Stimulated activated CD4-positive, alpha-beta T cell treated with anti-CD3 and anti-CD28 coated beads, Interleukin-2, amount 100 ng/mL, for 4 hours (primary cell): ENCODE data around the gene MAPKAPK2.
A peak's percentile ranks its signal among the peaks of the same experiment; 100 is the strongest.
"Not testable (repeated sequence)": the region's sequence is repeated elsewhere in the genome, so short reads cannot be mapped to it uniquely, and the experiment has no call there.

Experiments used
- DNase-seq: peaks from one replicate; pipeline ENCODE4 v3.0.0-alpha.2; 2020; ENCODE audit warnings: low read depth

Gene MAPKAPK2

DNA sequence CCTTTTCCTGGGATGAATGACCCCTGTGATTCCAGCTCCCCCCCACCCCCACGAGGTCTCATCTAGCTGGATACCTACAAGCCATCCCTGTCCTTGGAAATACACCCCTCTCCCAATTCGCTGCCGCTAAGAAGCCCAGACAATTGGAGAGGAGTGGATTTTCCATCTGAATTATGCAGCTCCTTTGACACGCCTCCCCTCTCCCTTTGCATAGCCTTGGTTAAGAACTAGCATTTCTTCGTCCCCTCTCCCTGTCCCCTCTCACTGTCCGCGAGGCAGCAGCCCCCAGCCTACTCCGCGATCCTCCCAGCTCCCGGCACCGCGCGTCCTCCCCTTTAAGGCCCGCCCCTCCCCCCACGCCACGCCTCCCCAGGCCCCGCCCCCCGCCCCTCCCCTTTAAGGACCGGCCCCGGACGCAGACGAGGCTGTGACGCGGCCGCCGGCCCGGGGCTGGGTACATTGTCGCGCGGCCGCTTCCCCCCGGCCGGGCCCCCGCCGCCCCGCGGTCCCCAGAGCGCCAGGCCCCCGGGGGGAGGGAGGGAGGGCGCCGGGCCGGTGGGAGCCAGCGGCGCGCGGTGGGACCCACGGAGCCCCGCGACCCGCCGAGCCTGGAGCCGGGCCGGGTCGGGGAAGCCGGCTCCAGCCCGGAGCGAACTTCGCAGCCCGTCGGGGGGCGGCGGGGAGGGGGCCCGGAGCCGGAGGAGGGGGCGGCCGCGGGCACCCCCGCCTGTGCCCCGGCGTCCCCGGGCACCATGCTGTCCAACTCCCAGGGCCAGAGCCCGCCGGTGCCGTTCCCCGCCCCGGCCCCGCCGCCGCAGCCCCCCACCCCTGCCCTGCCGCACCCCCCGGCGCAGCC is at the start of gene MAPKAPK2:
TSS of gene MAPKAPK2 (plus strand) at position 428 of the 856 bp plus-strand sequence. CDS start at position 753, 325 bp downstream.
- peak; percentile 66 for DNase-seq

DNA sequence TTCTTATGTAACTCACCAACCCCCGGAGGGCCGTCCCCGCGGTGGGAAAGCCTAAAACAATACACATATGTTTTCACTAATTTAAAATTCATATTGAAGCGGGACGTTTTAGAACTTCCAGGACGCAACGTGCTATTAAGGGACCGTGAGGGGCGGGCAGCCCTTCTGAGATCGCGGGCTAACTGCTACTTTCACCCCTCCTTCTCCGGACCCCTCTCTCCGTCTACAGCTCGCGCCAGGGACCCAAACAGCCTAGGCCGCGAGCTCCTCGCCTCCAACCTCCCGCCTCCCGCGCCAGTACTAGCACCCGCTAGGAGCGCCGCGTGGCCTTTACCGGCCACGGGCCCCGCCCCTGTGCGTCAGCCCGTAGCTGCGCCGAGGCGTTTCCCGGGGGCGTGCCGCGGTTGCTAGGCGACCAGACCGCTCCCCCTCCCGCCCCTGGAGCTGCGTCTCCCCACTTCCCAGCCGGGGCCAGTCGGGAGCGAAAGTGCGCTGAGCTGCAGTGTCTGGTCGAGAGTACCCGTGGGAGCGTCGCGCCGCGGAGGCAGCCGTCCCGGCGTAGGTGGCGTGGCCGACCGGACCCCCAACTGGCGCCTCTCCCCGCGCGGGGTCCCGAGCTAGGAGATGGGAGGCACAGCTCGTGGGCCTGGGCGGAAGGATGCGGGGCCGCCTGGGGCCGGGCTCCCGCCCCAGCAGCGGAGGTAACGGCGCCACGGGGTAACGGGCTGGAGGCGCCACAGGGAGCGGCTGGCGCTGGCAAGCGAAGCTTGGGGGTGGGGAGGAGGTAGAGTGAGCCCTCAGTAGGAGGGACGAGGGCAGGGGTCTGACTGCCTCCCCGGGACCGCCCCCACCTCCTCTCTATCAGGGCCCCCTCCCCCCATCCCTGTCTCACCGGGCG is 49.4 kb upstream of the MAPKAPK2 start, which contains the start of gene DYRK3:
TSS of gene DYRK3 (plus strand) at position 457 of the 898 bp plus-strand sequence. CDS start at position 625, 168 bp downstream.
- DNase-seq = peak; percentile 90

DNA sequence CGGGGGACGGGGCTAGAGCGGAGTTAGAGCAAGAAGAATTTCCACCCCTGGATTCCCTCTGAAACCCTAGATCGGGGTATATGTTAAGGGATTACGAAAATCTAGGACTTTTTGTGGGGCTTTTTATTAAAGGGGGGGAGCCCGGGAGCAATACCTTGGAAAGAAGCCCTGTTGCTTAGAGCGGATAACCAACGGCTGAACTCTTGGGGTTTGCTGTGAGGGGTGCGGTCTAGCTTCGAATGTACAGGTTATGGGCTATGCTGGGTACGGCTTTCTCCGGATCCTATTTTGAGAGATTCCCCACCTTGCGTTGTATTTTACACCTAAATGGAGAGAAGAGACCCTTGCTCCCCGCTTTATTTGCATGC is 48.7 kb upstream of the MAPKAPK2 start:
- DNase-seq = no peak

DNA sequence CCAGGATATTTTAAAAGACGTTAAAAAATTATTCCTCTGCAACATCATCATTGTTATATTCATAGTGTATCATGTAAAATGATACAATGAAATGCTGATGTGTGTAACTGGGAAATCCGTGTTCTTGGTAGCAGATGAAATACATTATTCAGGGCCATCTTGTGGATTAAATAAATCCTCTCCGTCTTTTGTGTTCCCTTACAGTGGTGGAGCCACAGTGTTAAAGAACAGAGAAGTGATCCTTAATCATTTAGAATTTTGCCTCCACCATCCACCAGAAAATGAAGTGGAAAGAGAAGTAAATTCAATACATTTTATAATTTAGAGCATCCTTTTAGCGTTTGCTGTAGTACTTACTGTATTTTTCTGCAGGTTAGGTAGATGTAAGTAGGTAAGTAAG is 48.0 kb upstream of the MAPKAPK2 start:
- DNase-seq = no peak

DNA sequence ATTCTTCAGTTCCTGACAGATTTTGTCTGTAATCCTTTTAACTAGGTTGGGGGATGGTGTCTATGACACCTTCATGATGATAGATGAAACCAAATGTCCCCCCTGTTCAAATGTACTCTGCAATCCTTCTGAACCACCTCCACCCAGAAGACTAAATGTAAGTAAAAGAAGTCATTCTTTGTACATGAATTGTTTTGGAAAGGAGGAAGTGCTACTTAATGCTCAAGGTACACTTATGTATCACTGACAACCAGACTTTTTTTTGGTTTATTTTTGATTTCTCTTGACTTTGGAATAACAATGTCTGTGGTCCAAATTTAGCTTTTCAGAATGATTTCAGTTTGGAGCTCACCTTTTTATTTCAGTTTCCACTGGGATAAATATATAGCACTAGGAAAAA is 47.1 kb upstream of the MAPKAPK2 start:
- no peak for DNase-seq

DNA sequence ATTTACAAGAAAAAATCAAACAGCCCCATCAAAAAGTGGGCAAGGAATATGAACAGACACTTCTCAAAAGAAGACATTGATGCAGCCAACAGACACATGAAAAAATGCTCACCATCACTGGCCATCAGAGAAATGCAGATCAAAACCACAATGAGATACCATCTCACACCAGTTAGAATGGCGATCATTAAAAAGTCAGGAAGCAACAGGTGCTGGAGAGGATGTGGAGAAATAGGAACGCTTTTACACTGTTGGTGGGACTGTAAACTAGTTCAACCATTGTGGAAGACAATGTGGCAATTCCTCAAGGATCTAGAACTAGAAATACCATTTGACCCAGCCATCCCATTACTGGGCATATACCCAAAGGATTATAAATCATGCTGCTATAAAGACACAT is 42.6 kb upstream of the MAPKAPK2 start:
- DNase-seq = not testable (repeated sequence)

DNA sequence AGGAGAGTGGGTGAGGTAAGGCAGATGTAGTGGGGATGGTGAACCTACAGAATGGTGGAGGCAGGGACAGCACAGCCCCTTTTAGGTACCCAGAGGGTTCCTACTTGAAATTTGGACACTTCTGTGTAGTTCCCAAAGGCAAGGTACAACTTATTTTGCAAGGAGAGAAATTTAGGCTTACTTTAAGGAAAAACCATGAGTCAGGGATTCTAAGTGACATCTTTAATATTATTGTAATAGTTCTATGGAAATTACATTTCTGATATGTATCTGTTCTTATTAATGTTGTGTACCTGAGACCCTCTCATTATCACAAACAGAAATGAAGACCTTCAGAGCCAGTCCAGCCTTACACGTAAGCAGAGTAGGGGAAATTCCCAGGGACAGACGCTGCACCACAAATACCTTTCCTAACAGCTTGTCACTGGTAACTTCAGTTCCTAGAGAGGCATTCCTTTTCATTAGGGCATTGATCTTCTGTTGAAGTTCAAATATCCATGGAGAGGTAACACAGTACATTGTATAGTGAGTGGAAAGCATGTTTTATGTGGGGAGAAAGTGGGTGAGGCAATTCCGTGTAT is 41.5 kb upstream of the MAPKAPK2 start:
- DNase-seq = no peak

DNA sequence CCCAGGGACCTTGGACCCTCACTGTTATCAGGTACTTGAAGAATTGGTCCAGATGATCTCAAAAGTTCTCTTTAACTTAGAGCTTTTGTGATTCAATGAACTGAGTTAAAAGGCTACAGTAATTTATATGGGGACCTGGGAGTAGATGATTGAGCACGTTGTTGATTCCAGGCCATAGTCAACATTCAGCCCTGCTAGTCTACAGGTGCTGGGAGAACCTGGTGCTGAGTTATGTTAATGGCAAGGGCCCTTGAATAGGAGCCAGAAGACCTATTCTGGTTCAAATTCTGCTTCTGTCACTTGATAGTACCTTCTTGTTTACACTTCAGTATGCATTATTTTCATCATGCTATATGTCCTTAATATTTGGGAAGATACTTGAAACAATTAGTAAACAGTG is 38.2 kb upstream of the MAPKAPK2 start:
- no peak for DNase-seq

DNA sequence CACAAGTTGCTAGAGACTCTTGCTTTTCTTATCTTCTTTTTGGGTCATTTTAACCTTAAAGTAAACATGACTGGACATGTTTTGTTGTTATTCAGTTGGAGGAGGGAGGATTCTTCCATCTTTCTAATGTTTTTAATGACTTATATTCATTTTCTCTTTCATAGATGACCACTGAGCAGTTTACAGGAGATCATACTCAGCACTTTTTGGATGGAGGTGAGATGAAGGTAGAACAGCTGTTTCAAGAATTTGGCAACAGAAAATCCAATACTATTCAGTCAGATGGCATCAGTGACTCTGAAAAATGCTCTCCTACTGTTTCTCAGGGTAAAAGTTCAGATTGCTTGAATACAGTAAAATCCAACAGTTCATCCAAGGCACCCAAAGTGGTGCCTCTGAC is 37.5 kb upstream of the MAPKAPK2 start:
- no peak for DNase-seq

DNA sequence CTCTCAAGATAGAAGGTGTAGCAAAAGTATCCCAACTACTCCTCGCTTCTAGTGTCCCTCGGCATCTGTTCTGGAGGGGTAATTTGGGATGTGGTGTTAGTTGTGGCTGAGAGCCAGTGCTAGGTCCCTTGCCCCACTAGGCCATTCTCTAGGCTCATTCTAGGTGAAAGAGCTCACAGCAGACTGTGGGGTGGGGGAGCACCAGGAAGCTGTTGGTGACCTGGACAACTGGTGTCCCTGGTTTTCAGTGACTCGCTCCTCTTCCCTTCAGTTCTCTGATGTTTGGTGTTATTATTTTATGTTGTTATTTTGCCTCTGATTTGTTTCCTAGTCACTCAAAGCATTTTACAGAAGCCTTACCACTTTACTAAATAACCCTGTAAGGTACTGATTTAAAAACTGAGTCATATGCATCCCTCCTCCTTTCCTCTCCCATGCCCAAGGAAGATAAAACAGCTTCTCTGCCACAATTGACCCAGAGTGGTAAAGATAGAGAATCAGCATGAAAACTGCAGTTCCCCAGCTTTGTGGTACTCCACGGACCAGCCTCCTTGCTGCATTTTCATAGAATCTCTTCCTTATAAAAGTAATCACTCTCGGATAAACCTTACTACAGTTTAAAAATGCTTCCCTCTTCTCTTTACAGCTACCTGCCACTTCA is 35.3 kb upstream of the MAPKAPK2 start:
- DNase-seq = no peak

DNA sequence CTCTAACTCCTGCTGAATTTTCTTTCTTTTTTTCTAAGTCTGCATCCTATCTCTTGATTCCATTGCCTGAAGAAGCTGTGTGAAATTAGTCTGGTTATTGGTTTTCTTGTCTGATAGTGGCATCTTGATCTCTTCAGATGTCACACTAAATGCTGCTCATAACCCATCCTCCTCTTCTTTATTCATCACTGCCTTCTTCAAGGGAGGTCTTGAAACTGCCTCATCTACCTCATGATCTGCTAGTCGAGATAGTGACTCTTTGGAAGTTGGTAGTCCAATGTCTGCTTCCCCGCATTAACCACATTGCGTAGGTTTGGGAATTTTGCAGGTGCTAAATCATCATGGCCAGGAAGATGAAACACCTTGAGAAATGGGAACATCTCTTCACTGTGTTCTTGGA is 33.7 kb upstream of the MAPKAPK2 start:
- DNase-seq = no peak

DNA sequence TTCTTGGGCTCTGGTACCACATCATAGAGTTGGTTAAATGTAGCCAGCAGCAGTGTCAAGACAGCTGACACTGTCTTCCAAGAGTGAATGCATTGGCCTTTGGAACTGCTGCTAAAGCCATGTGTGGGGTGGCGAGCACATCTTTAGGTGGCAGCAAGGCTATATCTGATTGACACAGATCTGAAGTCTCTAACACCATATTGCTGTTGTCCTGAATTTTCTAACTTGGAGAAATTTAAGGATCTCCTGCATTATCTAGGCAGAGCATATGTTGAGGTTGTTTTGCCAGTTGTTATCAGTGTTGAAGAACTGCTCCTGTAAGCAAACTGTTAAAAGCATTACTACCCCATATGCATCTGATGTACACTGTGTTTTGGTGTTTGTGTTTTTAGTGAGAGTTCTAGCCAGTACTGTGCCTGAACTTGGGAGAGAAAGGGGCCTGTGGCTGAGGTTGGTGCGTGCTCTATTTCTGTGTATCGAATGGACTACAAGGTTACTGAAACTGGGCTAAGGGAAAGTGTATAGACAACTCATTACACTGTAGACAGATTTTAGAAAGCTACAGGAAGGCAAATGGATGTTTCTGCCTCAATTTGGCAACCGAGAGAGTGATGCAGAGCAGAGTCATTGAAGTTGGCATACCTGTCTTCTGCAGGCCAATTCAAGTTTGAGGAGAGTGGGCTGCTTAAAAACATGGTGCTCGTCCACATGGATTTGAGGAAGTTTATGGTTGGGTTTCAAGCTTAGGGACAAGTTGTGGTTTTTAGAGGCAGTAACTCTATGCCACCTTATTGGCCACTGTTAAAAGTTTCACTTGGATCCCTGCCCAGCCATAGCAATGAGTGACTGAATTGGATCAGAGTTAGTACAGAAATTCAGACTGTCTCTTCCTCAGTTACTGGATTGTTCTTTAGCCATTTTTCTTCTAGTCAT is 32.5 kb upstream of the MAPKAPK2 start:
- no peak for DNase-seq

DNA sequence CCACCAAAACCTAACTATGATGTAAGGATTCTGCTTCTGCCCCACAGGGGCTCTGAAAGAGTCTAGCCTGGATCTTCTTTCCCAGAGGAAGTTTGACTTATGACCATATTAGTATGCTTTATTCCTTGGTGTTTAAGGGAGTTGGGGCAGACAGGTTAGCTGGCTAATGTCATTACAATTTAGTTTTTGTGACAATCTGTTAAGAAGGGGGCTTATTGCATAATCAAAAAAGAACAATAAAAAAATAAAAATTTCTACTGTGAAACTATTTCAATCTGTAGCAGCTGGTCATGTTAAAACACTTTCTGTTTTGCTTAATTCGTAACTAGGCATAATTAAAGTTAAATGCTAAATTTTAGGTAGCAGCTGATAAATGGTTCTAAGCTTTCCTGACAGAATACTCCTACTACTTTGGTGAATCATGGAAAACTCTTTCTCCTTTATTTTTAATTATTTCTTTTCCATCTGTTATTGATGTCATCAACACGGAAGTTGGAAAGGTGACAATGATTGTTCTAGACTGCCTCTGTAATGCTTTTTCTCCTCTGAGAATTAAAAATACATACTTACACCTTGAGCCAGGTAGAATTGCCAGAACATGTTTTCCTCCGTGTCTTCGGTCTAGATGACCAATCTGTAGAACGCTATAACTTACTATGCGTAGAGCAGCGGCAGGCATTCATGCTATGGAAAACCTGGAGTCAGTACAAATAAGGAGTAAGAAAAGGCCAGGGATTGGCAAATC is 30.8 kb upstream of the MAPKAPK2 start:
- no peak for DNase-seq

DNA sequence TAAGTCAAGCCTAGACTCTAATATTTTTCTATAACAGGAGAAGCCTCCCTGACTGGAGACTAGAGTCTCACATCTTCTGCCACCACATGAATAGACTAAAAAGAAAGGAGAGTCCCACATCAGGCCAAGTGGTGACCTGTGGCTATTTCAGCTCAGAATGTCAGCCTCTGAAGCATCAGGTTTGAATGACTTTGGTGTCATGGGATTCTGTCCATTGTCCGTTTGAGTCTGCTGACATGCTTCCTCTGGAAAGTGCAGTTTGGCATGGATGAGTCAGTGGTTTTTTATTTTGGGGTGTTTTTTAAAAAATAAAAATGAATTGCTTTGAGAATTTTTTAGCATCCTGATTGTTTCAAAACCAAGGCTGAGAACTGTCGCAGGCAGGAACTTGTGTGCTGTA is 29.9 kb upstream of the MAPKAPK2 start:
- DNase-seq = no peak

DNA sequence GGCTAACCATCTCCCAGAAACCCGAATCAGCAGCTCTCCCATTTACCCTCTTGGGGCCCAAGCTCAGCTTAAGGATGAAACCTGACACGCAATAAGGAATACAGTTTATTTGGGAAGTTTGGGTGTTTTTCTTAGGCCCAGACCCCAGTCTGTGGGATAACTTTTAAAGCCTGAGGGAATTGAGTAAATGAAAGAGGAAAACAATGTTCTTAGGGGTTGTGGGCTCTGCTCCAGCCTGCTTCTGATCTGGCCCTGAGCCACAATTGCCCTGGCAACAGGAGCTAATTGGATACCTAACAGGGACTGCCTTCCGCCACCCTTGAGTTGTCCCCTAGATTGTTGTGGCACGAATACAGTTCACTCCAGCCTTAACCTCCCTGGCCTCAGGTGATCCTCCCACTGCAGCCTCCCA is 29.2 kb upstream of the MAPKAPK2 start:
- DNase-seq = no peak

DNA sequence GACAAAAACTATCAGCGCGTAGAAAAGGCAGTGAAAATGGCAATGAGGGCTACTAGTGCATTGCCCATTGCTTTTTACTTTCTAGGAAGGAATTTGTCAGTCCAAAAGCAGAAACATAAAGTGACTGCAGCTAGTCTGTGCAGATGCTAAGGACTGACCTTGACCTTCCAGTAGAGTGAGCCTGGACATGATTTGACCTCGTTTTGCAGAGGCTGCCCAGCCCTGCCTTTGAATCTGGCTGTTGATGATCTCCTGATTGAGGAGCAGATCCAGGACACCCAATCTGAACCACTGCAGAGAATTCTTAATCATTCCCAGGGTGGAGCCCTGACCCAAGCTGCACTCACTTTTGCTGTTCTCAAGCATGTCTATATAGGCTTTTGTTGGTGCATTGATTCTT is 27.8 kb upstream of the MAPKAPK2 start:
- no peak for DNase-seq

DNA sequence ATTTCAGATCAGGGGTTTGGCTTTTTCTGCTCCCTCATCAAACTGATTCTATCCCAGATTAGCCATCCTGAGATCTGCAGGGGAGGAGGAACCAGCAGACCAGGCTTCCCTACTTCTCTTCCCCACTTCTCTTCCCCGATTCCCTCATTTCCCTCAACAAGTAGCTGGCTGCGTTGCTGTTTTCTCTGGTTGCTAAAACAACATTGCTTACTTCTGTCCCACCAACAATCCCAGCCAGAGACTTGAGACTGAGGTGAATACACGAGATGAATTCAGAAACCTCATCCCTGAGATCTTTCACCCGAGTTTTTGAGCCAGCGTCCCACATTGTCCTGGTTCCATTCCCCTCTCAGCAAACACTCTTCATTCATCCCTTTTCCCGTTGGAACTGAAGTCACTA is 27.0 kb upstream of the MAPKAPK2 start:
- DNase-seq = no peak

DNA sequence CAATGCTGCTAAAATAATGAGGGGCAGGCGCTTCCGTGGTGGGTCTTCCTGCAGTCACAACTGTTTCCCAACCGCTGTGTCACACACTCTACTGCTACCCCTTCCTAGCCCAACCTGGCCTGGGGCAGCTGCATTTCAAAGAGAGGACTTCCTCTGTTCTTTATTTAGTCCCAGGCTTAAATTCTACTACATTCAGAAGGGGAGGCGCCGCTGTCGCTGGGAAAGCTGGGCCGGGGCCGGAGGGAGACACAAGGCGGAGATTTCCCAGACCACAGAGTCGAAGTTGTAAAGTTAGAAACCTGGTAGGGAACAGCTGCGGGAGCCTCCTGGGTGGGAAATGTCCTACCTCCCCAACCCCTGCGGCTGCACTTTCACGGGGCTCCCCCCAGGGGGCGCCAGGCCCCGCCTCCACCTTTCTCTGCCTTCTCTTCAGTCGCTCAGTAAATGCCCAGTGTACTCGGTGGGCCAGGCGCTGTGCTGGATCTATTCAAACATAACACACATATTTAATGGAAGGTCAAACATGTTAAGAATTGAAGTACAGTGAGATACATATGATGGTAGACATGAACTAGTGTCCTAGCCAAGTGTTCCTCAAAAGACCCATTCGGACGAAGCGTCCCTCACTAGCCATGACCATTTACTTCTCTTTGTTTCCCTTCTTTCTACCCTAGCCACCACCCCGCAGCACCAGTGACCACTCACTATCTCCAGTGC is 26.3 kb upstream of the MAPKAPK2 start:
- no peak for DNase-seq

DNA sequence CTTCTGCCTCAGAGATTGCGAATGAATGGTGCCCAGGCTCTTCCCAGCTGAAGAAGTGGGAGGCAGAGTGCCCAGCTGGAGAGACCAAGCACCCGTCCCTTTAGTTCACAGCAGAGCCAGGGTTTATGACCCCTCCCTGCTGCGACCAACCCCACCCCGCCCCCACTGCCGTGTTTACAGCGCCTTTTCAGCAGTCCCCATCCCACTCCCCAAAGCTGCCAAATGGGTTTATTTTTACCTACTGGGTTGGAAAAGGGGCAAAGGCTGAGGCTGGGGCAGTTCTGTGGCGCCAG is 25.8 kb upstream of the MAPKAPK2 start:
- no peak for DNase-seq

DNA sequence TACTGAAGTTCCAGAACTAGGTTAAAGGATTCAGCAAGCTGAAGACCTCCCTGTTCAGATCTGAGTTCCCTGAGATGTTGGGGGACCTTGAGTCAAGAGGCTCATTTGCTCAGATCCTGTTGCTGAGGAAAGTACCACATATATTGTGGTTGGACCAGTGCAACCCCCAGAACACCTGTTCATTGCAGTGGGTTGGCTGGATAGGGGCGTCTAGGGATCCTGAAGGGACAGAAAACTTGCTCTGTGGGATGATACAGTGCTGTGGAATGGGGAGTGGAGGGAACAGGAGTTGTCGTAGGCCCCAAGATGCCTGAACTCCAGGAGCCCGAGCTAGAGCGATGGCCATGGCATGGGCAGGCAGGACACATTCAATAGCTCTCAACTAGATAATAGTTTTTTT is 24.6 kb upstream of the MAPKAPK2 start:
- no peak for DNase-seq
